DMS53 (cell line): Measurements from ENCODE around the gene CRHR2.
A peak's percentile ranks its signal among the peaks of the same experiment; 100 is the strongest.

Experiments used
- DNase-seq: peaks from one replicate; lab custom pipeline; 2025; lab: John Stamatoyannopoulos, UW

The CRHR2 gene

DNA sequence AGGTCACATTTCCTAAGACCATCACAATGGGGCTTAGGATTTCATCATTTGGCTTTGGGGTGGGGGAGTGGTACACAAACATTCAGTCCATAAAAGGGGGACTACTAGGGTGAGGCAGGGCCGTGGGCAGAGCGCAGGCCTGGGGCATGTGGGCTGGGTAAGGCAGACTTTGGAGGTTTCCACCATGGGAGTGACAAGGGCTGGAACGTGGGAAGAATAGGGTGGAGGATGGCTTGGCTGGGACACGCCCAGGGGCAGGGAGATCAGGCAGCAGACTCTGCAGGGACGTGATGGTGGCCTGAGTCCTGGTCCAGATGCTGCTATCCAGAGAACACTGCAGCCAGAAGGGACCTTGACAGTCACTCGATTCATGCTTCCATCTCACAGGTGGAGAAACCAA is 24.7 kb upstream of the CRHR2 start:
- no peak for DNase-seq

DNA sequence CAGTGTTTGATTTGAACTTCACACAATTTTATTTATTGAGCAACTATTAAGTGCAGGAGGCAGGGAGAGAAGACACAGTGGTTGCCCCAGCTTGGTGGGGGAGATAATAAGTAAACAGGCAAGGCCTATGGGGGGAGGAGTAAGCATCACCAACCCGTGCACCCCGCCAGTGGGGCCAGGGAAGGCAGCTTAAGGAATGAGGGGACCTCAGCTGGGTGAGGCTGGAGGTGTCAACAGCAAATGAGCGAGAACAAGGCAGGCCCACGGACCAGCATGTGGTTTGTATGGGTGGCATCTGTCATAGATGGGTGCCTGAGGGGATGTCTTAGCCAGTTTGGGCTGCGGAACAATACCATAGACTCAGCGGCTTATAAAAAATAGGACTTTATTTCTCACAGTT is 24.1 kb upstream of the CRHR2 start:
- DNase-seq, result no peak

DNA sequence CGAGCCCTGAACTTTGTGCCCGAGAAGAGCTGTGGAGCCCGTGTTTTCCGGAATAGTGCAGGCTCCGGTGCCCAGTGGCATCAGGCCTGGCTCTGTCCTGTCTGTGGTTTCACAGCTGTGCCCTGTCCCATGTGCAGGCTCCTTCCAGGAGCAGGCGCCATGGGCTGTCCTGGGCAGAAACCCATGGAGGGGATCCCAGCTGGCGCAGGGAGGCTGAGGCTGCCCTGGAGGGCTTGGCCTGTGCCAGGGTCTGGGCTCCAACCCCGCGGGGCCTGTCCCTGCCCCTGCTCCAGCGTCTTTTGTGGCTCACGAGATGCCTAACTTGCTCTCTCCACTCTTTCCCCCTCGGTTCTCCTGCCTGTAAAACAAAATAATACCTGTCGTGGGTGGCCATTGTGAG is 23.3 kb upstream of the CRHR2 start:
- no peak for DNase-seq

DNA sequence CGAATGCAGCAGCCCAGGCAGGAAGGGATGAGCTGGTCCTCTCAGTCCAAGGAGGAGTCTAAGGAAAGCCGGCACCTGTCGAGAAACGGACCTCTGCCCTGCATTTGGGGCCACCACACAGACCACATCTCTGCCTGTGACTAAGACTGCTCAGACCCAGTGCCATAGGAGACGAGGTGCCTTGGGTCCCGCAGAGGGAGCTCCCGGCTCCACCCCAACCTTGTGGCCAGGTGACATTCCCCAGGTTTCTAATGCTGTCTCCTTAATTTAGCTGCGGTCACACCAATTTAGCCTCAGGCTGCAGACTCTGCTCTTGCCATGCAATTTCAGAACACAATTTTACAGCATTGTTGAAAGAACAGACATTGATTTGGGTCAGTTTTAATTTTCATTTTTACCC is 22.8 kb upstream of the CRHR2 start:
- DNase-seq, result no peak

DNA sequence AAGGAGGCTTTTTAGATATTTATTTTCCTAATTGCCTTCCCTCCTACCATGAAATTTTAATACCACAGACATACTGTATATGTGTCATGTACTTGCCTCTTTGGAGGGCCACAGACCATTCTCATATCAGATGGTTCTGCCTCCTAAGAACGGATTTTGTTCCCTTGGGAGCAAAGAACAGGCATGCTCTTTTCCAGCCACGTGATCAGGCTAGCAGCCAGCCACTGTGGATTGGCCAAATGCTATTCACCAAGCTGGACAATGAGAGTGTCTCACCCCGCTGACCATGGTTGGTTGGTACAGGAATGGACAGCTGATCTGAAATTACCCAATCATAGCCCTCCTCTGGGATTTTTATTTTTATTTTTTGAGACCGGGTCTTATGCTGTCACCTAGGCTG is 21.5 kb upstream of the CRHR2 start:
- no peak for DNase-seq

DNA sequence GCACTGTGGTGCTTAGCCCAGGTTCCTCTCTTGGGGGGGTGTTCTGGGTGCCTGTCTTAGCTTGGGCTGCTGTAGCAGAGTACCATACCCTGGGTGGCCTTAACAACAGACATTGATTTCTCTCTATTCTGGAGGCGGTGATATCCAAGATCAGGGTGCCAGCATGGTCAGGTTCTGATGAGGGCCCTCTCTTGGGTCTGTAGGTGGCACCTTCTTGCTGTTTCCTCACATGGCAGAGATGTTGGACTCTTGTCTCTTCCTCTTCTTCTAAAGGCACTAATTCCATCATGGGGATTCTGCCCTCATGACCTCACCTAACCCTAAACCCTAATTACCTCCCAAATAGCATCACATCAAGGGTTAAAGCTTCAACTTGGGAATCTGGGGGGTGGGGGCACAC is 19.9 kb upstream of the CRHR2 start:
- DNase-seq, result peak; percentile 45

DNA sequence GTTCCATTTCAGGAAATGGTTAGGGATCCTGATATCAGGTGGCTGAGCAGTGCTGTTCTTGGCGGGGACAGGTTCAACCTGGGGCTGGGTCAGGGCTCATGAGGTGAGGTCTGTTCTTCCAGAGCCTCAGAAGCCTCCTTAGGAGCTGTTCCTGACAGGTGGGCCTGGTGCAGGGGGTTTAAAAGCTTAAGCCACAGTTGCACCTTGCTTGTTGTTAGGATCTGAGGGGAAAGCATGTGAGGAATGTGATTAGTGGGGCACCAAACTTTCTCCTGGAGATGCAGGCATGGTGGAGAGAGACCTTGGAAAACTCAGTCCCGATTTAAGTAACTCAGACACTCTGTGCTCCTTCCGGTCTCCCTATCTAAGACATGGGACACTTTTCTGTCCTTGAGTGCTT is 18.7 kb upstream of the CRHR2 start:
- DNase-seq, result no peak

DNA sequence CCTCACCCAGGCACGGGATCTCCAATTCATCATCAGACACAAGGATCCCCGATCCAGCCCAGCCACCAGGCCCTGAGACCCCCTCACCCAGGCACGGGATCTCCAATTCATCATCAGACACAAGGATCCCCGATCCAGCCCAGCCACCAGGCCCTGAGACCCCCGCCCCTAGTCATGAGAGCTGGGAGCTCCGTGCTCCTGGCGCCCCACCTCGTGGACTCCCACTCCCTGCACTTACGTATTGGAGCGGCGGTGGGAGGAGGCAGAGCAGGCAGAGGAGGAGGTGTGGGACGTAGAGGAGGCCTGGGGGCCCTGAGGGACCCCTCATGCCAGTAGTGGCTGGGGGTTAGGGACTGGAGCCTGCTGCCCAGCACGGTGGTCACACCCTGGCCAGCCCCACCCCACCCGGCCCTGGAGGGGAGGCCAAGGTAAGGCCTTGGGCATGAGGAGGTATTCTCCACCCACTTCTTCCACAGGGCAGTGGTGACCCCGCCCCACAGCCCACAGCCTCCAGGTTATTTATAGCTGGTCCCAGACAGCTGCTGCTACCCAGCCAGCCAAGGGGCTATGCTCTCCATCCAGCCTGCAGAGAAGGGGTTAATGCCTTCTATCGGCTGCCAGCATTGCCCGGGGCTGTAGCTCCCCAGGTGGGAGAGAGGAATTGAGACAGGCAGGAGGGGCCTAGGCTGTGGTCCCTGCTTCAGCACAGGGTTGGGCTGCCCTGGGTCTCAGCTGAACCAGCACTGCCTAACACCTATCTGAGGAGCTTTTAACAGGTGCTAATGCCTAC is 17.6 kb upstream of the CRHR2 start:
- no peak for DNase-seq

DNA sequence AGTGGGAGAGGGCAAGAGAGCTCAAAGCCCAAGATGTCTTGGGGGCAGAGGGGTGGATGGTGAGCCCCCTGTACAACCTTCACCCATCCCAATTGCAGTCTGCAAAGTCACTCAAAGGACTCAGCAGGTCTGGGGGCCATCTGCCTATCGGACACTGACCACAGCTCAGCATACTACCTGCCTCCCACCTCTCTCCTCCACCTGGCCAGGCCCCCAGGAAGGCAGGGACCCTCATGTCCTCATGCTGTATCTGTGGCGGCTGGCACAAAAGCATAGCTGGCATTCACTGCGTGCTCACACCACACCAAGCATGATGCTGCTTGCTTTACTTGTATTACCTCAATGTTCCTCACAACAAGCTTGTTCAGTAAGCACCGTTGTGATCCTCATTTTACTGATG is 16.2 kb upstream of the CRHR2 start:
- no peak for DNase-seq

DNA sequence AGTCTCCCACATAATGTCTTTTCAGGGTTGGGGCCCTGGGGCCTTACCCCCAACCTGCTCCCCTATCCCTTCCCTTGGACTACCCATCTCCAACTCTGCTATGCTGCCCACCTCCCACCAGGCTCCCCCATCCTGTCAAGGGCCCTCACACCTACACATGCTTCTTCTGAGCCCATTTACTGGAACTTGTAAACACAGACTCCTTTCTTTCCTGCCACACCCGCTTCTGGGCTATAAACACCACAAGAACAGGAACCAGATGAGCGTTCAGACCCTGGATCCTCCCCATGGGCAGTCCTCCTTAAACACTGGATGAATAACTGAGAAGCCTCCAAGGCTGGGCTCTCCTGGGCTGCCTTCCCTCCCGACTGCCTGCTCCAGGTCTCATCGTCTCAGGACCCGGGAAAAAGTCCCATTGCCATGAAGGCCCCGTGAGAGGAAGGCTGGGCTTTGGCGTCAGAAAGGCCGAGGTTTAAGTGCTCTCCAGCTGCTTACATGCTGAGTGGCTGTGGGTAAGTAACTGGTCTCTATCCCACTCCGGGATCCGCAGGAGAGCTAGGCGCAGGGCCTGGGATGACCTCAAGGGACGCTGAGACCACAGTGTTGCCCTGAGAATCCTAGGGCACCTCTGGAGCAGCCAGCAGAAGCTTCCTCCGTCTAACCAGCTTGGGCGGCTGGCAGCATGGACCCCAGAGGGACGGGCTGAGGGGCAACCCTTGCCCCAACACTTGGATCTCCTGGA is 15.6 kb upstream of the CRHR2 start:
- DNase-seq, result no peak

DNA sequence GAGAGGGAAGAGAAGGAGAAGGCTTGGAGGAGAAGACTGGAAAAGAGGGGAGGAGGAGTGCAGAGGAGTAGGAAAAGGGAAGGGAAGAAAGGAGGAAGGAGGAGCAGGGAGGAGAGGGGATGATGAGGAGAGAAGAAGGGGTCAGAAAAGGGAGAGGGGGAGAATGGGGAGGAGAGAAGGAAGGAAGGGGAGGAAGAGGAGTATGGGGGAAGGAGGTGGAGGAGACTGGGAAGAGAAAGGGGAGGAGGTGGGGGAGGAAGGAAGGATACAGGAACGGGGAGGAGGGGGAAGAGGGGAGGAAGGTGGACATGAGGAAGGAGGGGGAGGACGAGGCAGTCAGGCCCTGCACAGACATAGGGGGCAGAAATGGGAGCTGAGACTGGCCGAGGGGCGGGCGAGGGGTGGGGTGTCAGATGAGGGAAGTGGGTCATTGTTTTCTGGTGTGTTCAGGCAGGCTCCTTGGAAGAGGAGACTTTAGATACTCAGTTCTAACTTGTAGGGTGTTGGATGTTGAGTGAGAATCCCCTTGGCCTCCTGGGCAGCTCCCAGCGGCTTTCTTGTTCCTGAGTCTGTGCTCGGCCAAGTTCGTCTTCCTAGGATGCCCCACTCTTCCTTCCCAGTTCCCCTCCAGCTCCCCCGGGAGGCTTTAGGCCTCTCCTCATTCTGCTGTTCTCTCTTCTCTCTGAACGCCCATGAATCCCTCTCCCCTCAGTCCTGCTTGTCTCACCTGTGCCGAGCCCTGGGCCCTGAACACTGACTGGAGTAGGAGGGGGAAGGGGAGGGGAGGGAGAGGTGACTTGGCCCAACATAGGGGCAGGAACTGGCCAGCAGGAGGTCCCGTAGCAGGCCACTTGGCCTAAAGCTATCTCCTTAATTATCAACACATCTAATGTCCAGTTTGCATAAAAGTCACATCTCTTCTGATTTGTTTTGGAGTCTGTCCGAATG is 12.8 kb upstream of the CRHR2 start:
- no peak for DNase-seq

DNA sequence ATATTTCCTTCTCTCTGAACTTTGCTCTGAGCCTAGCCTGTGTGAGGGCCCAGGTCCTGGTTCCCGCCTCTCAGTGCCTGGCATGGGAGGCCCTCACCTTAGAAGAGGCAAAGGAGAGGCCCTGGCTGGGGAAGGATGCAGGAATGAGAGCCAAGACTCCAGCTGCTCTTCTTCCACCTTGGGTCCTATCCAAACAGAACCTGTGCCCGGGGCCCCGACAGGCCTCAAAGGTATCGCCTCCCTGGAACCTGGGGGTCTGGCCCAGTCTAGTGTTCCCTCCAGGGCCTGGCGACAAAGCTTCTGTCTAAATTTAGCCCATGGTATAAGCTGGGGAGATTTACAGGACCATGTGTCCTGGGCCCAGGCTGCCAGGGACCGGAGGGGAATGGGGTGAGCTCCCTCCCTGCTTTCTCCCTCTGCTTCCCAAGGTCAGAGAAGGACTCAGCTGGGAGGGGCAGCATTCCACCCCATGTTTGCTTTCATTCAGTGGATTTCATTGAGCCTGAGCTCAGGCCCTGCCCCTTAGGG is 12.0 kb upstream of the CRHR2 start:
- no peak for DNase-seq

DNA sequence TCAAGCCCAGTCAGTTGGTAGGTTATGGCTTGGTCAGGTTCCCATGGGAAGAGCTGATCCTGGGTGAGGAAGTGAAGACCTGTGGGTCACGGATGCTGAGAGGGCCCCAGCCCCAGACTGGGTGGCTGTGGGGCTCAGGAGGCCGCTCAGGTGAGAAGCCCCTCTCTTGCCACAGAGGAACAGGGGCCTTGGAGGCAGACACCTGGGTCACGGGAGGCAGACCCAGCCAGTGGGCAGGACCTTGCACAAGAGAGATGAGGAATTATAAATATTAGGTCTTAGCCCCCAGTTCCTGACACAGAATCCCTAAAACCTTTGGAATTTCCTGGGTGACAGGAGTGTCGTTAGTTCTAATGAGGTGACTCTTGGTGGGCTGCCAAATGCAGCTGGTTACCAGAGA is 10.6 kb upstream of the CRHR2 start:
- no peak for DNase-seq

DNA sequence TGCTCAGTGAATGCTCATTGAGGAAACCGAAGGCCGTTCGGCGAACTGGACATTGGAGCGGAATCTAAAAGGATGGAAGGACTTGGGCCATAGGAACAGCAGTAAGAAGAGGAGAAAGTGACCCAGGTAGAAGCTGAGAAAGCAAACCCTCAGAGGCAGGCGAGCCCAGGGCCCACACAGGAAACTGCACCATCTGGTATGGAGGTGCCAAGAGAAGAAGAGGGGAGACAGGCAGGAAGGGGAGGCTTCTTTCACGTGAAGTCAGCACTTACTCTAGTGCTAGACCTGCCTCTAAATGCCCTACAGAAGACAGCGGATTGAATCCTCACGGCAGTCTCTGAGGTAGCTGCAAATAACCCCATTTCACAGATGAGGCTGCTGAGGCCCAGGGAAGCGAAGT is 10.2 kb upstream of the CRHR2 start:
- no peak for DNase-seq

DNA sequence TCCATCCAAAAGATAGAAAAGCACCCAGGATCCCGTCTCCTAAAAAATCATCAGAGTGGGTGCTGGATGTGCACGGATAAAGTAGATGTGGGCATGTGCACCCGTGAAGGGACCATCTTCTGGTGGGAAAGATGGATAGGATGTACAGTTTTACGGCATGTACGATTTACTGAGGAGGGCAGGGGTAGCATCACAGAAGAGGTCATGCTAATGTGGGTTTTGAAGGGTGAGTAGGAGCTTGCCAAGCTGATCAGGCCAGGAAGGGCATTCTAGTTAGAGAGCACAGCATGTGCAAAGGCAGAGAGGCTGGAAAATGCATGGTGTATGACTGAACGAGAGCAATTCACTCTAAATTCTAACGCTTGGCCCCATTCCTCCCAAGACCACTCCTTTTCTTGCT is 7.8 kb upstream of the CRHR2 start:
- DNase-seq, result no peak

DNA sequence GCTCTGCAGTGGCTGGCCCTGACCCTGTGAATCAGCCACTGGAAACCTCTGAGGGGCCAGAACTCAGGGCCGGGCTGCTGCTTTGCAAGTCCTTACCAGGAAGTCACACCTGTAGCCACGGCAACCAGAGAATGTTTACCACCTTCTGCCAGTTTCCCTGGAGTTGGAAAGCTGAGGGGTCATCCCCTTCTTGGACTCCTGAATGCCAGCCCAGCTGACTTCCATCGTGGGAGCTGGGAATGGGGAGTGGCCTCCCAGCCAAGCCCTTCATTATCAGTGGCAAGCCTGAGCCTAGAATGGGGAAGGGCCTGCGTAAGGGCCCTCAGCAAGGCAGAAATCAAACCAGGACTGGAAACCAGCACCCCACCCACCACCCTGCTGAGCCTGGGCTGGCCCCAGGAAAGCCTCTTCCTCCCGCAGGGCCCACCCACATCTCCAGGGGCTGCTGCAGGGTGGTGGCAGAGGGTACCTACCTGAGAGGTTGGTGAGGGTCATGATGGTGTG is 6.5 kb upstream of the CRHR2 start:
- DNase-seq, result peak; percentile 86

DNA sequence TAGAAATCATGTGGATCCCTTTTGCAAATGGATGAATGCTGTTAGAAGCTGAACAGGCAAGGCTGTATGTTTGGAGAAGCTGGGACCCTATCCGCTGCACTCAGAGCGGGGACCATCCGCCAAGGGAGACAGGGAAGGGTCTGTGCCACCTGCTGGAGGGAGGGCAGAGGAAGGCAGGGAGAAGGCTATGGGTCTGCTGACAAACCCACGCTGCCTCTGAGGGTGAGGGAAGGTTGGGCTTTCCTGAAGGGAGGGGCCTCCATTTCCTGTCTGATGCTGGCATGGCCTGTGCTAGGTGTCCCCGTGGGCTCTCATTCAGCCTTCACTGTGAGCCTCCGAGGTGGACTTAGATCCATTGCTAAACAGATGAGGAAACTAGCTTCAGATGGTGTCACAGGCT is 5.3 kb upstream of the CRHR2 start:
- no peak for DNase-seq

DNA sequence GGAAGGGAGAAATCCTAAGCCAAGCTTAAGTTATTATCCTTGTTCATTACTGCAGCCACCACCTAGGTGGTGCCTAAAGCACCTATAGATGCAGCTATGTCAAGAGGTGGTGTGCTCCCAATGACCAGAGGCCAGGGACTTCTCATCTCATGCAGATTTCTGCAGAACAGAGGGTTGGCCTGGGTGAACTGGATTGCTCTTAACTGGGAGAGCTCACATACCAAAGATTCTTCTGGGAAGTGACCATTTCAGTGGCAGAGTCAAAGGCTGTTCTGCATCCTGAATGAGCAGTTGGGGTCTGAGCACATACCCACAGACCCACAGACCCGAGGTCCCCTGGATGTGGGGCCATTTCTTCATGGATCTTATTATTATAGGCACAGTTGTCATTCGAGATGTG is 2.1 kb upstream of the CRHR2 start:
- DNase-seq, result no peak

DNA sequence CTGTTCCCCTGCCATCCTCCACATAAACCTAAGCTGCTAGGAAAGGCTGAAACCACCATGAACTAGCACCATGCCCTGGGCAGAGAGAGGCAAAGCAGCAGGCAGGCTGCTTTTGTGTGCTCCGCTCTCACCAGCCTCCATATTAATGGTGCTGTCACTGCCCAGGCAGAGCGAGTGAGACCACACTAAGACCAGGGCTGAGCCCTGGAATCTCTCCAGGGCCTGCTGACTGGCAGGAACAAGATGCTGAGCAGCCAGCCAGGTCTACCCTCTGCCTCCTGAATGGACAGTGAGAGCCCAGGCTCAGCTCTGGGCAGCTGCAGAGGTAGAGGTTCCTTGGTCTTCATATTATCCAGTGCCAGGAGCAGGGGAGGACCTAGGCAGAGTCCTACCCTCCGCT is 1.6 kb upstream of the CRHR2 start:
- no peak for DNase-seq

DNA sequence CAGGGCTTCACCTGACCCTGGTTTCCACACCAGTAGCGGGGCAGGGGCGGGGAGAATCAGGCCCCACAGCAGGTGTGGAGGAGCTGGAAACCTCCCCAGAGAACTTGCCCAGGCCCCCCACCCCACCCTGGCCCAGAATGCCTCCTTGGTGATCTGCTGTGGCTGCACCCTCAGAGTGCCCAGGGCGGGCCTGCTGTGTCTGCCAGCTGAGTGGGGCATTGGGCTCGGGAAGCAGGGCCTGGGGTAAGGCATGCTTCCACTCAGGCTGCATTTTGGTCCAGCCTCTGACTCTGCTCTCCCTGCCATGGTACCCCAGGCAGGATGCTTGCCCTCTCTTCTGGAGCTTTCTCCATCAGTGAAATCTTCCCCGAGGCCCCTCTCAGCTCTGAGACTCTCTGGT is 1.1 kb upstream of the CRHR2 start:
- no peak for DNase-seq

DNA sequence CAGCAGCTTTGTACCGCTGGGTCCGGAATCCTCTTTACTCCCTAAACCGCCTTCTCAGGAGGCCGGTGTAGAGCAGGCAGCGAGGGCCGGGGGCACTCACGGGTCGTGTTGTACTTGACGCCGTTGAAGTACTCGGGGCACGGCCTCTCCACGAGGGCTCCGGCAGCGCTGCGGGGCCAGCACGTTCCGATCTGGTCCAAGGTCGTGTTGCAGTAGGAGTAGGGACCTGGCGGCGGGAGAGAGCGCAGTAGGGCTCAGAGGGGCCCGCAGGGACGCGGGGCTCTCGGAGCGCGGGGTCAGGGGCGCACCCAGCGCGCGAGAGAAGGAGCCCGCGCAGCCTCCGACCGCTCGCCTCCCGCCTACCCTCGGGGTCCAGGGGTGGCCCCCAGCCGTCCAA is 443 bp downstream of the CRHR2 start:
- DNase-seq, result peak; percentile 68

DNA sequence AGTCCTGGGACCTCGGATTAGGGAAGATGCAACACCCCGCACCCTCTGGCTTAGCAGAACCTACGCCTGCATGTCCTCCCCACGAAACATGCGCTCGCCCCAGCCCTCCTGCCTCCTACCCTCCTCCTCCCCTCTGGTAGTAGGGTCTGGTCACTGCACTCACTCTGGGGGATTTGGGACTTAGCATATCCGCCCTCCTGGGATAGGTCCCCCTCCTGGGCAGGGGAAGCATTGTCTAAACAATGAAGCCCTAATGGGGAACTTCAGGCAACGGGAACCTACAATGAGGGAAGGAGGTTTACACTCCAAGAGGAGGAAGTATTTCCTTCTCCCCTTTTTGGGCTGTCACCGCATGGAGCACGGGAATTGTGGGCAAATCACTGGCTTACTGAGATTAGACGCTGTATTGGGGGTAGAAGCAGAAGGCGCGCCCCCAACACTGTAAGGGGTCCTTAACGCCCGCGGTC is 892 bp downstream of the CRHR2 start:
- DNase-seq, result peak; percentile 56
